ENCODE results near the gene CYP4F2.
"Not testable (repeated sequence)": the region's sequence is repeated elsewhere in the genome, so short reads cannot be mapped to it uniquely, and the experiment has no call there.

DNA sequence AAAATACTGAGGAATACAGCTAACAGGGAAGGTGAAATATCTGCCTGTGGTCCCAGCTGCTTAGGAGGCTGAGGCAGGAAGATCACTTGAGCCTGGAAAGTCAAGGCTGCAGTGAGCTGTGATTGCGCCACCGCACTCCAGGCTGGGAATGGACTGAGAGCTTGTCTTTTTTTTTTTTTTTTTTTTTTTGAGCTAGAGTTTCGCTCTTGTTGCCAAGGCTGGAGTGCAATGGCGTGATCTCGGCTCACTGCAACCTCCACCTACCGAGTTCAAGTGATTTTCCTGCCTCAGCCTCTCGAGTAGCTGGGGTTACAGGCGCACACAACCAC lies 54.0 kb downstream of the CYP4F2 start:
- TF ChIP-seq, protein P1, sequence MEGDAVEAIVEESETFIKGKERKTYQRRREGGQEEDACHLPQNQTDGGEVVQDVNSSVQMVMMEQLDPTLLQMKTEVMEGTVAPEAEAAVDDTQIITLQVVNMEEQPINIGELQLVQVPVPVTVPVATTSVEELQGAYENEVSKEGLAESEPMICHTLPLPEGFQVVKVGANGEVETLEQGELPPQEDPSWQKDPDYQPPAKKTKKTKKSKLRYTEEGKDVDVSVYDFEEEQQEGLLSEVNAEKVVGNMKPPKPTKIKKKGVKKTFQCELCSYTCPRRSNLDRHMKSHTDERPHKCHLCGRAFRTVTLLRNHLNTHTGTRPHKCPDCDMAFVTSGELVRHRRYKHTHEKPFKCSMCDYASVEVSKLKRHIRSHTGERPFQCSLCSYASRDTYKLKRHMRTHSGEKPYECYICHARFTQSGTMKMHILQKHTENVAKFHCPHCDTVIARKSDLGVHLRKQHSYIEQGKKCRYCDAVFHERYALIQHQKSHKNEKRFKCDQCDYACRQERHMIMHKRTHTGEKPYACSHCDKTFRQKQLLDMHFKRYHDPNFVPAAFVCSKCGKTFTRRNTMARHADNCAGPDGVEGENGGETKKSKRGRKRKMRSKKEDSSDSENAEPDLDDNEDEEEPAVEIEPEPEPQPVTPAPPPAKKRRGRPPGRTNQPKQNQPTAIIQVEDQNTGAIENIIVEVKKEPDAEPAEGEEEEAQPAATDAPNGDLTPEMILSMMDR (conservative IDR thresholded peaks at IDR 0.05 in 1 of 2, IDR thresholded peaks at IDR 0.05 in 1 of 2; ENCODE audit: low read depth in 1 of 2, low read length in 2 of 2) = not testable (repeated sequence)
- not testable (repeated sequence) for TF ChIP-seq EZH2 (IDR thresholded peaks at IDR 0.05; ENCODE audit: low read length, missing control alignments)
